ENCODE data around the gene ZNRF4.
"Not testable (repeated sequence)": the region's sequence is repeated elsewhere in the genome, so short reads cannot be mapped to it uniquely, and the experiment has no call there.

Gene ZNRF4

DNA sequence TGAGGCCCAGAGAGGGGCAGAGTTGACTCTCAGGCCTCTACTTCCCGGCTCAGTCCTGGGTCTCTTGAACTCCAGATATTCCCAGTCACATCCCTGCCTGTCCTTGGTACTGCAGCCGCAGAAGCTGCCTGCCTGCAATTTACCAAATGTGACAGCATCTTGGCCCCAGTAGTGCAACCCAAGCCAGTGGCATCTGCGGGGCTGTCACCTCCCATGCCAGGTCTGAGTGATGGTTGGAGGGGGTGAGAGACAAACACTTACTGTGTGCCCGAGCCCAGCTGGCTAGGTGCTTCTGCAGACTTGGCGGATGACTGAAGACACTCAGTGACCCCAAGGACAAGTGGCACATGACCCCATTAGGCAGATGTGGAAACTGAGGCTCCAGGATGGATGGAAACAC, 18.4 kb downstream of the ZNRF4 start:
- no peak for DNase-seq (ENCODE audit: low spot score)

DNA sequence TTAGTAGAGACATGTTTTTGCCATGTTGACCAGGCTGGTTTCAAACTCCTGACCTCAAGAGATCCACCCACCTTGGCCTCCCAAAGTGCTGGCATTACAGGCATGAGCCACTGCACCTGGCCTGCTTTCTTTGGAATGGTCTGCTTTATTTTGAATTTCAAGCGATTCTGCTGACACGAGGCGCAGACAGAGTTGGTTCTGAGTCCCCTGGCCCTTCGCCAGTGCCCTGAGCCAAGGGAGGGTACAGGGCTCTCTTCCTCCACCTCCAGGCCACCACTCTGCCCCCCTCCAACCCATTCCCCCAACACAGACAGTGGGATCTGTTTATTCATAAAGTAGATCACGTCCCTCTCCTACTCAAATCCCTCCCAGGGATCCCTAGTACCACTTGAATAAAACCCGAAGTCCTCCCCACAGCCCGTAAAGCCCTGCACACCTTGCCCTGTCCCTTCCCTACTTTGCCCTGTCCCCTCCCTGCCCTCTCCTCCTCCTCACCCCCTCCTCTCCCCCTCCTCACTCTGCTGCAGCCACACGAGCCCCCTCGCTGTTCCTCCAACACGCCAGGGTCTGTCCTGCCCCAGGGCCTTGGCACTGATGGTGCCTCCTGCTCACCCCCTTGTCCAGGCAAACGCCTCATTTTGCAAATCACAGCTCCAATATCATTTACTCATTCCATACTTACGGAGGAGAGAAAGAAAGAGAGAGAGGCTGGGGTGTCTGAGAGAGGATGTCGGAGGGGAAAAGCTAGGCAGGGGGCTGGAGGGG, 22.4 kb downstream of the ZNRF4 start:
- DNase-seq (ENCODE audit: low spot score), result no peak

- no peak for DNase-seq (ENCODE audit: low spot score)
Observed at GRCh38 chr19:5478241-5478924, 23.2 kb downstream of the ZNRF4 start.

- no peak for DNase-seq (ENCODE audit: low spot score)
Observed at GRCh38 chr19:5478925-5479588, 23.8 kb downstream of the ZNRF4 start.

DNA sequence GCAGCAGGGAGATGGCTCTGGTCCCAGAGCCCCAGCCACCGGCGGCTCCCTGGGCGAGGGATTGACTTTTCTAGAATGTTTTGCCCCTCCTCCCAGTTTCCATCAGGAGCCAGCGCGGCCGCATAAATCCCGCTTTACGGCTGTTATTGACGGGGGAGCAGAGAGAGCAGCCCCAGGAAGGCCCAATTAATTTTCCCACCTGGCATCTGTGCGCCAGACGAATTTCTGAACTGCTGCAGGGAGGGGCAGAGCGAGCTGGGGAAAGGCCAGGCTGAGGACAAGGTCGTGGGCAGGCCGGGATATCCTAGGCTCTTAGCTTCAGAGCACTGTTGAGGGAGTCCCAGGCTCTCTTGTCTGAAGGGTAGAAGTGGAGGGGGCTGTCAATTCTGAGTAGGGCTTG, 24.7 kb downstream of the ZNRF4 start:
- no peak for DNase-seq (ENCODE audit: low spot score)

- DNase-seq (ENCODE audit: low spot score), result peak; percentile 44
Observed at GRCh38 chr19:5480427-5480836, 25.2 kb downstream of the ZNRF4 start.

DNA sequence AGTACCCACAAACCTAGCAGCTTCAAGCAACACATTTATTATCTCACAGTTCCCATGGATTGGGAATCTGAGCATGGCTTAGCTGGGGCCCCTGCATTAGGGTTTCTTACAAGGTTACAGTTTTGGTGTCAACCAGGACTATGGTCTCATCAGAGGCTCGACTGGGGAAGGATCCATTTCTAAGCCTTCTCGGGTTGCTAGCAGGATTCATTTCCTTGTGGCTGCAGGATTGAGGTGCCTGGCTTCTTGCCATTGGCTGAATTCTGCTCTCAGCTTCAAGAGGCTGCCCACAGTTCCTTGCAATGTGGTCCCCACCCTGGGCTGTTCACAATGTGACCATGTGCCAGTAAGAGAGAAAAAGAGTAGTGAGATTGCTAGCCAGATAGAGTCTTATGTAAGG, 26.7 kb downstream of the ZNRF4 start:
- DNase-seq (ENCODE audit: low spot score), result no peak

GRCh38 chr19:5484398-5485285, 29.4 kb downstream of the ZNRF4 start:
- DNase-seq (ENCODE audit: low spot score), result peak; percentile 40

DNA sequence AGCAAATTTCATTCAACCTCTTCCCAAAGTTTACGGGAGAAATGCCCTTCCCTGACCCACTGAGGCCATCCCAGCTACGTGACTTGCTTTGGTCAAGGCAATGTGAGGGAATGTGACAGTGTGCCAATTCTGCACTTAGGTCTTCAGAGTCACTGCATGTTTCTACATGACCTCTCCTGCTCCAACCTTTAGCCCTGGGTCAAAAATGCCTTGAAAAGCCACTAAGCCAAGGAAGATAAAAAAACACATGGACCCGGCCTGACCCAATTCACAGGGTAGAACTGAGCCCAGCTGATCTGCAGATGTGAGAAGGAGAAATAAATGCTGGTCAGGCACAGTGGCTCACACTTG, 30.0 kb downstream of the ZNRF4 start:
- DNase-seq (ENCODE audit: low spot score), result no peak

DNA sequence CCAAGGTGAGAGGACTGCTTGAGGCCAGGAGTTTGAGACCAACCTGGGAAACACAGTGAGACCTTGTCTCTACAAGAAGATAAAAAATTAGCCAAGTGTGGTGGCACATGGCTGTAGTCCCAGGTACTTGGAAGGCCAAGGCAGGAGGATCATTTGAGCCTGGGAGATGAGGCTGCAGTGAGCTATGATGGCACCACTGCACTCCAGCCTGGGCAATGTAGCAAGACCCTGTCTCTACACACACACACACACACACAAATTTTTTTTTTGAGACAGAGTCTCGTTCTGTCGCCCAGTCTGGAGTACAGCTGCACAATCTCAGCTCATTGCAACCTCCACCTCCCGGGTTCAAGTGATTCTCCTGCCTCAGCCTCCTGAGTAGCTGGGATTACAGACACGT, 30.4 kb downstream of the ZNRF4 start:
- DNase-seq (ENCODE audit: low spot score), result not testable (repeated sequence)

DNA sequence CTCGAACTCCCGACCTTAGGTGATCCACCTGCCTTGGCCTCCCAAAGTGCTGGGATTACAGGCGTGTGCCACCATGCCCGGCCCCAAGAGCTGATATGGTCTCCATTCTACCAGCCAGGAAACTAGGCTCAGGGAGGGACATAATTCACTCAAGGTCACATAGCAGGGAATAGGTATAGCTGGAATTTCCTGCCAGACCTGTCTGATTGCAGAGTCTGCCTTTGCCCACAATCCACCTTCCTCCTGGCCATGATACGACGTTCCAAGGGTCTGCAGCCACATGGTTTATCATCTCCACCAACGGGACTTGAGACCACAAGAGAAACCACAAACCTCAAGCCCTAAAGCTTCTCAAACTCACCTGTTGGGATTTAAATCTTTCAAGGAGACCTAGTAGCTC, 32.0 kb downstream of the ZNRF4 start:
- no peak for DNase-seq (ENCODE audit: low spot score)

GRCh38 chr19:5489551-5489950, 34.3 kb downstream of the ZNRF4 start:
- peak; percentile 64 for DNase-seq (ENCODE audit: low spot score)

DNA sequence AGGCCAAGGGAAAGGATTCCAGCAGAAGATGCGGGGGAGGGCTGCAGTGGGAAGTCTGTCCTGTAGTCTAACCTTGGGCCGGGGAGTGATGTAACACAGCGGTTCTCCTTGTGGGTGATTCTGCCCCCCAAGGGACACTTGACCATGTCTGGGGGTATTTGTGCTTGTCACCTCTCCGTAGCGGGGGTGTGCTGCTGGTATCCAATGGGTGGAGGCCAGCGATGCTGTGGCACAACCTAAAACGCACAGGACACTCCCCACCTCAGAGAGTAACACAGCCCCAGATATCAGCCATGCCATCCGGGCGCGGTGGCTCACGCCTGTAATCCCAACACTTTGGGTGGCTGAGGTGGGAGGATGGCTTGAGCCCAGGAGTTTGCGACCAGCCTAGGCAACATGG, 36.3 kb downstream of the ZNRF4 start:
- no peak for DNase-seq (ENCODE audit: low spot score)

GRCh38 chr19:5492281-5492634, 37.0 kb downstream of the ZNRF4 start:
- DNase-seq (ENCODE audit: low spot score), result no peak

- DNase-seq (ENCODE audit: low spot score), result no peak
Observed at GRCh38 chr19:5492635-5493409, 37.6 kb downstream of the ZNRF4 start.

- DNase-seq (ENCODE audit: low spot score), result no peak
Observed at GRCh38 chr19:5494773-5495172, 39.6 kb downstream of the ZNRF4 start.

DNA sequence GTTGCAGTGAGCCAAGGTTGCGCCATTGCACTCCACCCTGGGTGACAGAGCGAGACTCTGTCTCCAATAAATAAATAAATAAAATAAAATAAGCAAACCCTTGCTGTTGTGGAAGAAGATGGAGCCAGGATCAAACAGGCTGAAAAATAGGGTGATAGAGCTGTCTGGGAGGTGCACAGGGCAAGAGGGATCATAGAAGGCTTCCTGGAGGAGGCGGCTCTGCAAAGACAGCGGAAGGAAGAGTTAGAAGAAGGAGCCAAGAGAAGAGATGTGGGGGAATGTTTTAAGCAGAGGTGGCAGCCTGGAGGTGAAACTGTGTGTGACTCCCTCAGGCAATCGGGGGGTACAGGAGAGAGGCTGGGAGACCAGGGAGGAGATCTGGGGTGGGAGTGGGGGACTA, 40.6 kb downstream of the ZNRF4 start:
- DNase-seq (ENCODE audit: low spot score), result no peak

GRCh38 chr19:5497297-5497696, 42.1 kb downstream of the ZNRF4 start:
- no peak for DNase-seq (ENCODE audit: low spot score)

DNA sequence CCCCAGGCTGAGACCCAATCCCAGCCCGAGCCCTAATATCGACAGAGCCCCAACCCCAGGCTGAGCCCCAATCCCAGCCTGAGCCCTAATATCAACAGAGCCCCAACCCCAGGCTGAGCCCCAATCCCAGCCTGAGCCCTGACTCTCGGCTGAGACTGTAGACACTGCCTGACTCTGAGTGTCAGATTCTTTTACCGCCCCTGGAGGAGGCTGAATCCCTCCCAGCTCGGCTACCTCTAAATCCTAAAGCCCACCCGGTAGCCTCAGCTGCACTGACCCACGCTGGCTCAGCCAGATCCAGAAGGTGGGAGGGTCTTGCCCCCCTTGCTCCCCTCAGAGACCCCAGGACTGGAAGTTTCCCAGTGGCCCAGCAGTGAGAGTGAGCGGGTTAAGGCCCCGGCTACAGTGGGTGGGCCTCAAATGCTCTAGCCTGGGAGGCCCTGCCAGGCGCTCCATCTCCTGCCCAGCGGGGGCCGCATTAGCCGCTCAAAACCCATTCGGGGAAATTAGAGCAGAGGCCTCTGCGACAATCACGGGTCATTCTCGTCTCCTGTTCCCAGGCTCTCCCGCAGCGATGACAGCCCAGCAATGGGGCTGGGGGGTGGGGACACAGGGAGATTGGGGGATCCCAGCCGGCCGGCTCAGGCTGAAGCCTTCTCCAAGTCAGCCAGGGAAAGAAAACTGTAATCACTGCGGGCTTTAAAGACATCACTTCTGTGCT, 43.8 kb downstream of the ZNRF4 start:
- DNase-seq (ENCODE audit: low spot score), result no peak

DNA sequence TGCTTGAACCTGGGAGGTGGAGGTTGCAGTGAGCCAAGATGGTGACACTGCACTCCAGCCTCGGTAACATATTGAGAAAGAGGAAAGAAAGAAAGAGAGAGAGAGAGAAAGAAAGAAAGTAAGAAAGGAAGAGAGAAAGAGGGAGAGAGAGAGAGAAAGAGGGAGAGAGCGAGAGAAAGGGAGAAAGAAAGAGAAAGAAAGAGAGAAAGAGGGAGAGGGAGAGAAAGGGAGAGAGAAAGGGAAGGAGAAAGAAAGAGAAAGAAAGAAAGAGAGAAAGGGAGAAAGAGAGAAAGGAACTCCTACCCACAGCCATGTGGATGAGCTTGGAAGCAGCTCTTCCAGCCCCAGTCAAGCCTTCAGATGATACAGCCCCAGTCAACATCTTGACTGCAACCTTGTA, 46.7 kb downstream of the ZNRF4 start:
- DNase-seq (ENCODE audit: low spot score), result no peak

DNA sequence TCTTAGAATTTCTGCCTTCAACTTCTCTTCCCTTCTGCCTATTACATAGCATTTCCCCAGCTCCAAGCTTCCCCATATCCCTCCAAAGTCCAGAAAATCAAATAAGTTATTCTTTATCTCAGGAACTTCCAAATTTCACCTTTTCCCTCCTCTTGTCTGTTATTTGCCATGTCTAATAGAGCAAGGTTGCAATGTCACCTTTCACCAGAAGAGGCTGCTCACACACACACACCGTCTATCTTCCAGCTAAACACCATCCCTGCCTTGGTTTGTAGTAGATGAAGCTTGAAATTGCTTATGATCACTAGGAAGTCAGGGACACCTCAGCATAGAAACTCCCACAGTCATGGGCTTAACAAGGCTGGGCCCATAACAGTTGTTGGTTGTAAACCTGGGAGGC, 48.4 kb downstream of the ZNRF4 start:
- DNase-seq (ENCODE audit: low spot score), result no peak

Data from GM03348 (cell line).